ENCODE measurements around the gene MAP4. TPM values are rescaled to one million over a fixed set of nuclear protein-coding genes. Genes with fewer than 3 reads are reported as not detected.

Gene MAP4
- total RNA-seq, 4 donors from 2014 or later = 108 to 186 (median 150) TPM

- no peak for ATAC-seq (ENCODE audit: low FRiP score)
- TF ChIP-seq, protein P1, sequence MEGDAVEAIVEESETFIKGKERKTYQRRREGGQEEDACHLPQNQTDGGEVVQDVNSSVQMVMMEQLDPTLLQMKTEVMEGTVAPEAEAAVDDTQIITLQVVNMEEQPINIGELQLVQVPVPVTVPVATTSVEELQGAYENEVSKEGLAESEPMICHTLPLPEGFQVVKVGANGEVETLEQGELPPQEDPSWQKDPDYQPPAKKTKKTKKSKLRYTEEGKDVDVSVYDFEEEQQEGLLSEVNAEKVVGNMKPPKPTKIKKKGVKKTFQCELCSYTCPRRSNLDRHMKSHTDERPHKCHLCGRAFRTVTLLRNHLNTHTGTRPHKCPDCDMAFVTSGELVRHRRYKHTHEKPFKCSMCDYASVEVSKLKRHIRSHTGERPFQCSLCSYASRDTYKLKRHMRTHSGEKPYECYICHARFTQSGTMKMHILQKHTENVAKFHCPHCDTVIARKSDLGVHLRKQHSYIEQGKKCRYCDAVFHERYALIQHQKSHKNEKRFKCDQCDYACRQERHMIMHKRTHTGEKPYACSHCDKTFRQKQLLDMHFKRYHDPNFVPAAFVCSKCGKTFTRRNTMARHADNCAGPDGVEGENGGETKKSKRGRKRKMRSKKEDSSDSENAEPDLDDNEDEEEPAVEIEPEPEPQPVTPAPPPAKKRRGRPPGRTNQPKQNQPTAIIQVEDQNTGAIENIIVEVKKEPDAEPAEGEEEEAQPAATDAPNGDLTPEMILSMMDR (IDR thresholded peaks at IDR 0.05) = no peak
- DNase-seq (ENCODE audit: low spot score) = no peak
Measured at GRCh38 chr3:47971081-47971480, 45.1 kb downstream of the MAP4 start.

DNA sequence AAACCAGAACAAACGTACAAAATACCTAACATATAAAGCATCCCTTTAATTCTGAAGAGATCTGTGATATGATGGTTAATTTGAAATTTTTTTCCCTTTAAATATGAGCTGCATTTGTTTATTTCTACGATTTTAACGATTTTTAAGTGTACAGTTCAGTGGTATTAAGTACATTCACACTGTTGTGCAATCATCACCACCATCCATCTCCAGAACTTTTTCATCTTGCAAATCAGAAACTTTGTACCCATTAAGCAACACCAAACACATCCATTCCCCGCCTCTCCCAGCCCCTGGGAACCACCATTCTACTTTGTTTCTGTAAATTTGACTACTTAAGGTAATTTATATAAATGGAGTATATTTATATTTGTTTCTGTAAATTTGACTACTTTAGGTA, 51.5 kb downstream of the MAP4 start:
- TF ChIP-seq, protein P1 (IDR thresholded peaks at IDR 0.05) = no peak
- no peak for DNase-seq (ENCODE audit: low spot score)
- ATAC-seq (ENCODE audit: low FRiP score) = no peak

DNA sequence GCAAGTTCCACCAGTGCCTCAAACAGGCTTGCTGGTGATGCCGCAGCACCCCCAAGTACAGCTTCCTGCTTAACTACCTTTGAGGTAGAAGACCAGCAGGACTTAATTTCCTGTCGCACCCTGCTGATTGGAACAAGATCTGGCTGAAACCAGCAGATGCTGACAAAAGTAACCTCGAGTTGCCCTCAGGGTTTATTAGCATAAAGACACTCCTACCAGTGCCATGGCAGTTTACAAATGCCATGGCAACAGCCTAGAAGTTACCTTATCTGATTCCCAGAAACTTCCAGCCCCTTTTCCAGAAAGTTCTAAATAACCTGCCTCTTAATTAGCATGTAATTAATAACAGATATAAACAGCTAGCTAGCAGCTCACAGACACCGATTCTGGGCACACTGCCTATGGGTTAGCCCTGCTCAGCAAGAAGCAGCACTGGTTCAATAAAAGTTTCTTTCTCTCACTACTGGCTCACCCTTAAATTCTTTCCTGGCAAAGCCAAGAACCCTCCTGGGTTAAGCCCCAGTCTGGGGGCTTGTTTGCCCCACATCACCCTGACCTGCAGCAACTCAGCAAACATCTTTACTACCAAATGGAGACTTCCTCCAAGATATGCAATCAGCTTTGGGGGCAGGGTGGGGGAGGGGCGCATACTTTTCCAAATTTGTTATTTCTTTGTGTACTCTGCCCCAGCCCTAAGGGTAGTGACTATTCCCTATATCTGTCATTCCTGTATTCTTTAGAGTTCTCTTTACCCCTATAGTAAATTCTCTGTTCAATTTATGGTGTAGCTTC, 54.2 kb downstream of the MAP4 start:
- DNase-seq (ENCODE audit: low spot score) (no peak), ATAC-seq (ENCODE audit: low FRiP score) (no peak)
- TF ChIP-seq, protein P1 (IDR thresholded peaks at IDR 0.05) = no peak

DNA sequence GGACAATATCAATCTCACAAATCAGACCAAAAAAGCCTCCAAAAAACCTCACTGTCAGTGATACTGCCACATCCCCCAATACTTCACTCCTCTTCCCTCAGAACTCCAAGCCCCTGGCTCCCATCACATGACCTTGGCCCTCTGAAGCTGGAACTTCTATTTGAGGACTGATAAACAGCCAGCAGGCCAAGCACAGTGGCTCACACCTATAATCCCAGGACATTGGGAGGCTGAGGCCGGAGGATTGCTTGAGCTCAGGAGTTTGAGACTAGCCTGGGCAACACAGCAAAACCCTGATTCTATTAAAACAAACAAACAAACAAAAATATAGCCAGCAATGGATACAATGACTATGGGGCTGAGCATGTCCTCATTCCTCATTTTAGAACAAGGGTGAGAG, 55.2 kb downstream of the MAP4 start:
- TF ChIP-seq, protein P1 (IDR thresholded peaks at IDR 0.05) = no peak
- no peak for DNase-seq (ENCODE audit: low spot score)
- no peak for ATAC-seq (ENCODE audit: low FRiP score)

- DNase-seq (ENCODE audit: low spot score) (no peak), ATAC-seq (ENCODE audit: low FRiP score) (no peak)
- TF ChIP-seq, protein P1 (IDR thresholded peaks at IDR 0.05) = no peak
Measured at GRCh38 chr3:47956521-47956920, 59.7 kb downstream of the MAP4 start.

- TF ChIP-seq, protein P1 (IDR thresholded peaks at IDR 0.05) = no peak
- ATAC-seq (ENCODE audit: low FRiP score) (no peak), DNase-seq (ENCODE audit: low spot score) (no peak)
Measured at GRCh38 chr3:47954567-47954966, 61.6 kb downstream of the MAP4 start.

All from omental fat pad (tissue), 4 donors.